Left kidney (tissue), 8 donors: ENCODE results near the gene PTPN18. TPM values are rescaled to one million over a fixed set of nuclear protein-coding genes. Genes with fewer than 3 reads are reported as not detected.
"Not testable (repeated sequence)": the region's sequence is repeated elsewhere in the genome, so short reads cannot be mapped to it uniquely, and the experiment has no call there.

ENCODE experiments used
- DNase-seq: peaks from one replicate; pipeline ENCODE4 v3.0.0-alpha.2; 2013
- long read RNA-seq, 8 donors: transcript quantifications; one replicate each; lab custom pipeline, GENCODE V29; 2026
- polyA plus RNA-seq: library from polyadenylated mRNA; unstranded; fragments of 120-200 nt; gene quantifications from one replicate; pipeline ENCODE4 v1.2.1, GENCODE V29; 2013; ENCODE audit not compliant: insufficient read length

PTPN18 gene
- 41.1 TPM for polyA plus RNA-seq
- long read RNA-seq, donor 1, transcript PTPN18-207 (2 exons, 1,717 nt): major isoform, 6 of 11 reads
- long read RNA-seq, donor 1, transcript PTPN18-211 (3 exons, 1,394 nt): minor isoform, 5 of 11 reads
- long read RNA-seq, donor 1, partial matches to known transcripts: 0 of 11 reads
- long read RNA-seq, donor 1, other reads (novel, unspliced or antisense): 0 of 11 reads
- long read RNA-seq, donor 2, transcript PTPN18-207 (2 exons, 1,717 nt): major isoform, 5 of 10 reads
- long read RNA-seq, donor 2, partial matches to known transcripts: 0 of 10 reads
- long read RNA-seq, donor 2, other reads (novel, unspliced or antisense): 0 of 10 reads
- long read RNA-seq, donor 3, partial matches to known transcripts: 10 of 15 reads
- long read RNA-seq, donor 3, other reads (novel, unspliced or antisense): 0 of 15 reads
- long read RNA-seq, donor 4, partial matches to known transcripts: 0 of 2 reads
- long read RNA-seq, donor 4, other reads (novel, unspliced or antisense): 0 of 2 reads
- long read RNA-seq, donor 5, partial matches to known transcripts: 0 of 11 reads
- long read RNA-seq, donor 5, other reads (novel, unspliced or antisense): 0 of 11 reads
- long read RNA-seq, donor 6, partial matches to known transcripts: 0 of 8 reads
- long read RNA-seq, donor 6, other reads (novel, unspliced or antisense): 0 of 8 reads
- long read RNA-seq, donor 7, partial matches to known transcripts: 0 of 9 reads
- long read RNA-seq, donor 7, other reads (novel, unspliced or antisense): 0 of 9 reads
- long read RNA-seq, donor 8, partial matches to known transcripts: 0 of 4 reads
- long read RNA-seq, donor 8, other reads (novel, unspliced or antisense): 0 of 4 reads

GRCh38 chr2:130355578-130356431 is at the start of gene PTPN18:
Gene PTPN18 (plus strand): TSS chr2:130356056. CDS start chr2:130356108, 52 bp downstream.
- peak; percentile 81 for DNase-seq

- no peak for DNase-seq
Measured at GRCh38 chr2:130307850-130308249, 48.0 kb upstream of the PTPN18 start.

- no peak for DNase-seq
Measured at GRCh38 chr2:130310881-130311280, 45.0 kb upstream of the PTPN18 start.

- DNase-seq: no peak
Measured at GRCh38 chr2:130313812-130314334, 42.0 kb upstream of the PTPN18 start.

- DNase-seq: no peak
Measured at GRCh38 chr2:130314377-130314776, 41.5 kb upstream of the PTPN18 start.

GRCh38 chr2:130316596-130316995 is 39.3 kb upstream of the PTPN18 start:
- DNase-seq: no peak

GRCh38 chr2:130318906-130319305 is 37.0 kb upstream of the PTPN18 start:
- DNase-seq: no peak

GRCh38 chr2:130319536-130319935 is 36.3 kb upstream of the PTPN18 start:
- DNase-seq: no peak

- no peak for DNase-seq
Measured at GRCh38 chr2:130327703-130328527, 27.9 kb upstream of the PTPN18 start.

- DNase-seq: no peak
Measured at GRCh38 chr2:130328710-130329109, 27.1 kb upstream of the PTPN18 start.

- peak; percentile 72 for DNase-seq
Measured at GRCh38 chr2:130332271-130333073, 23.4 kb upstream of the PTPN18 start.

GRCh38 chr2:130333253-130333652 is 22.6 kb upstream of the PTPN18 start:
- DNase-seq: not testable (repeated sequence)

- no peak for DNase-seq
Measured at GRCh38 chr2:130334026-130334425, 21.8 kb upstream of the PTPN18 start.

GRCh38 chr2:130335226-130335625 is 20.6 kb upstream of the PTPN18 start:
- DNase-seq: no peak

GRCh38 chr2:130336150-130336876 is 19.5 kb upstream of the PTPN18 start:
- DNase-seq: no peak

GRCh38 chr2:130336877-130337734 is 18.8 kb upstream of the PTPN18 start:
- DNase-seq: peak; percentile 89

- no peak for DNase-seq
Measured at GRCh38 chr2:130337735-130338325, 18.0 kb upstream of the PTPN18 start.

GRCh38 chr2:130338793-130339345 is 17.0 kb upstream of the PTPN18 start:
- no peak for DNase-seq
